Parathyroid adenoma (tissue), 2 donors: ENCODE data around the gene JMJD8.

ENCODE experiments used
- H2AFZ ChIP-seq: fragments of 300-600 bp; sonication (generic); one replicate; pipeline ENCODE4 v1.7.0; 2017; ENCODE audit warnings: antibody characterized with exemption, mild to moderate bottlenecking
- H3K27ac ChIP-seq: fragments of 300-600 bp; sonication (generic); one replicate; pipeline ENCODE4 v1.7.0; 2017
- H3K27me3 ChIP-seq: fragments of 300-600 bp; sonication (generic); one replicate; pipeline ENCODE4 v1.7.0; 2017; ENCODE audit warnings: low read length; ENCODE audit not compliant: control insufficient read depth, insufficient read depth
- H3K36me3 ChIP-seq: fragments of 300-600 bp; sonication (generic); one replicate; pipeline ENCODE4 v1.7.0; 2017; ENCODE audit warnings: low read length; ENCODE audit not compliant: control insufficient read depth, insufficient read depth
- H3K4me1 ChIP-seq: fragments of 300-600 bp; sonication (generic); one replicate; pipeline ENCODE4 v1.7.0; 2017; ENCODE audit warnings: control low read depth
- H3K4me2 ChIP-seq: fragments of 300-600 bp; sonication (generic); one replicate; pipeline ENCODE4 v1.7.0; 2017; ENCODE audit warnings: low read length
- H3K4me3 ChIP-seq: fragments of 300-600 bp; sonication (generic); one replicate; pipeline ENCODE4 v1.7.0; 2017; ENCODE audit warnings: low read depth, low read length
- H3K79me2 ChIP-seq: fragments of 300-600 bp; sonication (generic); one replicate; pipeline ENCODE4 v1.7.0; 2017; ENCODE audit warnings: control low read depth
- H3K9ac ChIP-seq: fragments of 300-600 bp; sonication (generic); one replicate; pipeline ENCODE4 v1.7.0; 2017; ENCODE audit warnings: mild to moderate bottlenecking
- H3K9me3 ChIP-seq: fragments of 300-600 bp; sonication (generic); one replicate; pipeline ENCODE4 v1.7.0; 2017; ENCODE audit warnings: low read length; ENCODE audit not compliant: control insufficient read depth
- TF ChIP-seq, protein P1 (sequence below): fragments of 300-600 bp; sonication (generic); IDR thresholded peaks from one replicate; pipeline ENCODE4 v1.7.0; 2017; ENCODE audit warnings: antibody characterized with exemption, mild to moderate bottlenecking
- donor health status: primary hyperparathyroidism.

JMJD8 gene

DNA sequence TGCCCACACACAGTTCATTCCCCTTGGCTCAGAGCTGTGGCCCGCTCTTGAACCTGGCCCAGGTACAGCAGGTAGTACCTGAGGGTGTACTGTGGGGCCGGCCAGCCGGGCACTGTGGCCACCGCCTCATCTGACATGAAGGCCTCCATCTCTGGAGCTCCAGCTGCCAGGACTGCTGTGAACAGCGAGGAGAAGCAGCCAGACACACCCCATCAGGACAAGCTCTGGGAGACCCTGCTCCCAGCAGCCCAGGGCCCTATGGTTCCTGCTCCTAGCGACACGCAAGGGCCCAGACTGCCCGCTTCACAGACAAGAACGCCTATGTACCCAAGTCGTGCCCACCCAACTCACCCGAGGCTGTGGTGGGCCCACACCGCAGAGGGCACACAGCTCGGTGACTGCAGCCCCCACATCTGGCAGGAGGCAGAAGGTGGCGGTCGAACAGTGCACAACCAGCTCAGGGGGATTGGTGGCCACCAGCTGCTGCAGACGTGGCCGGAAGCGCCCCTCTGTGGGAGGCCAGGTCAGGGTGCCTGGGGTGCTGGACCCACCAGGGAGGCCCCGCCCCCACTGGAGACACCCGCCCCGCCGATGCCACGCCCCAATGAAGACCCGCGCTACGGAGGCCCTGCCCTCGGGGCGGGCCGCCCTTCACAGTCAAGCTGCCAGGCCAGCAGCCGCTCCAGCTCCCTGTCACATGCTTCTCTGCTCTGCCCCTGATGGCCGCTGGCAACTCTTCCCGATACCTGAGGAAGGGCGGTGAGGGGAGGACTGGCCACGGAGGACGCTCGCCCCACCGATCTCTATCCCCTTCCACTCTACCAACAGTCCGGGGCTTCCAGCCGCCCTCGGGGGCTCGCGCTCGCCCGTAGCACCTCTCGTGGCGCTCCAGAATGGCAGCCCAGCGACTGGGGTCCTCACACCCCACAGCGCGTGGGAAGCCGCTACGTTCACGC, 5.0 kb downstream of the JMJD8 start:
- H3K79me2 ChIP-seq = peaks cover 6% of the 10 kb centered on the region
- peak overlapping the region; percentile 84 for H3K4me2 ChIP-seq
- H2AFZ ChIP-seq = peak overlapping the region; percentile 72
- TF ChIP-seq, protein P1, sequence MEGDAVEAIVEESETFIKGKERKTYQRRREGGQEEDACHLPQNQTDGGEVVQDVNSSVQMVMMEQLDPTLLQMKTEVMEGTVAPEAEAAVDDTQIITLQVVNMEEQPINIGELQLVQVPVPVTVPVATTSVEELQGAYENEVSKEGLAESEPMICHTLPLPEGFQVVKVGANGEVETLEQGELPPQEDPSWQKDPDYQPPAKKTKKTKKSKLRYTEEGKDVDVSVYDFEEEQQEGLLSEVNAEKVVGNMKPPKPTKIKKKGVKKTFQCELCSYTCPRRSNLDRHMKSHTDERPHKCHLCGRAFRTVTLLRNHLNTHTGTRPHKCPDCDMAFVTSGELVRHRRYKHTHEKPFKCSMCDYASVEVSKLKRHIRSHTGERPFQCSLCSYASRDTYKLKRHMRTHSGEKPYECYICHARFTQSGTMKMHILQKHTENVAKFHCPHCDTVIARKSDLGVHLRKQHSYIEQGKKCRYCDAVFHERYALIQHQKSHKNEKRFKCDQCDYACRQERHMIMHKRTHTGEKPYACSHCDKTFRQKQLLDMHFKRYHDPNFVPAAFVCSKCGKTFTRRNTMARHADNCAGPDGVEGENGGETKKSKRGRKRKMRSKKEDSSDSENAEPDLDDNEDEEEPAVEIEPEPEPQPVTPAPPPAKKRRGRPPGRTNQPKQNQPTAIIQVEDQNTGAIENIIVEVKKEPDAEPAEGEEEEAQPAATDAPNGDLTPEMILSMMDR = no peak
- H3K9ac ChIP-seq = no peak overlapping the region
- H3K27ac ChIP-seq = peak overlapping the region; percentile 79
- no peaks in the 10 kb centered on the region for H3K27me3 ChIP-seq
- no peaks in the 10 kb centered on the region for H3K9me3 ChIP-seq
- peak overlapping the region; percentile 63 for H3K4me3 ChIP-seq
- H3K36me3 ChIP-seq = no peaks in the 10 kb centered on the region
- peaks cover 6% of the 10 kb centered on the region for H3K4me1 ChIP-seq

DNA sequence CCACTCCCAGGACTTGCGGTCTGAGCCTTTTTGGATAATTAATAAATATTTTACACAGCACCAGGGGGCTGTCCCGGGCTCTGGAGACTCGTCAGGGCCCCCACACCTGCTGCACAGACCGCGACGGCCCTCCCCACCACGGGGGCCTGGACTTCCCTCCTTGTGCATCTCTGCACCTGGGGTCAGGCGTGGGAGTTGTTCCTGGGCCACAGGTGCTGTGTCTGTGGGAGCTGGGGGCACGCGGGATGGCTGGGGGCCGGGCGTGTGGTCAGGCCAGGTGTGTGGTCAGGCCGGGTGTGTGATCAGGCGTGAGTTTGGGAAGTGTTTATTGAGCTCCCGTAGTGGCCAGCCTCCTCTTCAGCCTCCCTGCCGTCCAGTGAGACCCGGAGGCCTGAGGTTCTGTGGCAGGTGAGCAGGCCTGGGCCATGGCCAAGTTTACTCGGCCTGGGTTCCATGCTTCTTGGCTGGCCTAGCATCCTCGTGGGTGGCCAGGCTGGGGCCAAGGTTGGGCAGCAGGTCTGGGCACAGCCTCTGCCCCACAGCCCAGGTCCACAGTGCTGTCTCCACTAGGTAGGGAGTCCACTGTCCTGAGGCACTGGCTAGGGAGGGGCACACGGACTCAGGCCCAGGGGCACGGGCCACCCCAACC, 5.8 kb downstream of the JMJD8 start:
- no peak overlapping the region for H3K27ac ChIP-seq

DNA sequence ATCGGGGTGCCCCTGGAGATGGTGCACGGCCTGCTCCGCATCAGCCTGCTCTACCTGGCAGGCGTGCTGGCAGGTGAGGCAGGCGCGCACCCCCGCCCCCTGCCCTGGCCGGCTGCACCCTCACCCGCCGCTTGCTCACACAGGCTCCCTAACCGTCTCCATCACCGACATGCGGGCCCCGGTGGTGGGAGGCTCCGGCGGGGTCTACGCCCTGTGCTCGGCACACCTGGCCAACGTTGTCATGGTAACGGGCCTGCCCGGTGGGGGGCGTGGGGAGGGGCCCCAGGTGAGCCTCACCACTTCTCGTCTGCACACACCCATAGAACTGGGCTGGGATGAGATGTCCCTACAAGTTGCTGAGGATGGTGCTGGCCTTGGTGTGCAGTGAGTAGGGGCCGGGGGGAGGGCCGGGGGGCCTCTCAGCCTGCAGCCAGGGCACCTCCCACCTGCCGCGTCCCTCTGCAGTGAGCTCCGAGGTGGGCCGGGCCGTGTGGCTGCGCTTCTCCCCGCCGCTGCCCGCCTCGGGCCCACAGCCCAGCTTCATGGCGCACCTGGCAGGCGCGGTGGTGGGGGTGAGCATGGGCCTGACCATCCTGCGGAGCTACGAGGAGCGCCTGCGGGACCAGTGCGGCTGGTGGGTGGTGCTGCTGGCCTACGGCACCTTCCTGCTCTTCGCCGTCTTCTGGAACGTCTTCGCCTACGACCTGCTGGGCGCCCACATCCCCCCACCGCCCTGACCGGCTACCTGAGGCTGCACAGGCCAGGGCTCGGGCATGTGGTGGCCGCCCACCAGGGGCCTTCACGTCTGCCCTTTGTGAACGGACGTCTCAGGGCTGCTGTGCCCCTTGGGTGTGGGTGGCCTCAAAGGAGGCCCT, 6.6 kb downstream of the JMJD8 start:
- TF ChIP-seq, protein P1 = no peak
- Histone ChIP-seq H3K9ac (no peak overlapping the region), H3K4me1 (peaks cover 6% of the 10 kb centered on the region), H2AFZ (no peak overlapping the region), H3K9me3 (no peaks in the 10 kb centered on the region), H3K27me3 (no peaks in the 10 kb centered on the region), H3K27ac (no peak overlapping the region), H3K36me3 (no peaks in the 10 kb centered on the region), H3K4me2 (no peak overlapping the region), H3K4me3 (no peak overlapping the region), H3K79me2 (peaks cover 4% of the 10 kb centered on the region)

More for the DNA sequence above, 5.8 kb downstream of the JMJD8 start:
- no peaks in the 10 kb centered on the region for H3K36me3 ChIP-seq
- H3K27me3 ChIP-seq = no peaks in the 10 kb centered on the region
- H3K4me1 ChIP-seq = peaks cover 6% of the 10 kb centered on the region
- H2AFZ ChIP-seq = no peak overlapping the region
- TF ChIP-seq, protein P1 = no peak
- no peaks in the 10 kb centered on the region for H3K9me3 ChIP-seq
- no peak overlapping the region for H3K9ac ChIP-seq
- H3K79me2 ChIP-seq = peaks cover 4% of the 10 kb centered on the region
- H3K4me3 ChIP-seq = no peak overlapping the region
- no peak overlapping the region for H3K4me2 ChIP-seq

GRCh38 chr16:676913-677312, 7.2 kb downstream of the JMJD8 start:
- Histone ChIP-seq H3K79me2 (peaks cover 4% of the 10 kb centered on the region), H3K9ac (no peak overlapping the region)
- TF ChIP-seq, protein P1 = no peak

More at GRCh38 chr16:676913-677312, 7.2 kb downstream of the JMJD8 start:
- Histone ChIP-seq H3K27me3 (no peaks in the 10 kb centered on the region), H2AFZ (no peak overlapping the region), H3K4me1 (peaks cover 6% of the 10 kb centered on the region), H3K36me3 (no peaks in the 10 kb centered on the region), H3K4me3 (no peak overlapping the region), H3K4me2 (no peak overlapping the region), H3K27ac (no peak overlapping the region), H3K9me3 (no peaks in the 10 kb centered on the region)
